Loucy (cell line): ENCODE results near the gene SDR42E2.

Experiments
- H2AFZ ChIP-seq: fragments of 200-600 bp; sonication (generic); 2 replicates; pipeline ENCODE4 v1.6.0; 2016; ENCODE audit warnings: antibody characterized with exemption, mild to moderate bottlenecking, low read length, moderate library complexity
- H3F3A ChIP-seq: fragments of 200-600 bp; 2 replicates; pipeline ENCODE4 v1.6.0; 2016; ENCODE audit warnings: antibody characterized with exemption, low read depth, mild to moderate bottlenecking
- H3K27me3 ChIP-seq: fragments of 200-600 bp; sonication (generic); 2 replicates; pipeline ENCODE4 v1.6.1; 2014; ENCODE audit warnings: low read length, mild to moderate bottlenecking; ENCODE audit not compliant: insufficient read depth, poor library complexity, severe bottlenecking
- H3K36me3 ChIP-seq: fragments of 200-600 bp; sonication (generic); 2 replicates; pipeline ENCODE4 v1.6.1; 2016; ENCODE audit warnings: low read length; ENCODE audit not compliant: insufficient read depth
- H3K4me1 ChIP-seq: fragments of 200-600 bp; sonication (generic); 2 replicates; pipeline ENCODE4 v1.5.1; 2014; ENCODE audit warnings: low read length, mild to moderate bottlenecking; ENCODE audit not compliant: insufficient read depth, poor library complexity, severe bottlenecking
- H3K4me2 ChIP-seq: fragments of 200-600 bp; sonication (generic); 2 replicates; pipeline ENCODE4 v1.6.0; 2014; ENCODE audit warnings: antibody characterized with exemption, low read length, low read depth, mild to moderate bottlenecking; ENCODE audit not compliant: poor library complexity, severe bottlenecking
- H3K4me3 ChIP-seq: fragments of 200-600 bp; sonication (generic); 2 replicates; pipeline ENCODE4 v1.5.1; 2014; ENCODE audit warnings: low read length, mild to moderate bottlenecking, mixed read lengths; ENCODE audit not compliant: poor library complexity, severe bottlenecking
- H3K79me2 ChIP-seq: fragments of 200-600 bp; sonication (generic); 2 replicates; pipeline ENCODE4 v1.6.1; 2014; ENCODE audit warnings: low read length; ENCODE audit not compliant: insufficient read depth
- H3K9ac ChIP-seq: fragments of 200-600 bp; sonication (generic); 2 replicates; pipeline ENCODE4 v1.6.0; 2014; ENCODE audit warnings: mild to moderate bottlenecking, low read depth, low read length, moderate library complexity; ENCODE audit not compliant: poor library complexity, severe bottlenecking
- H3K9me2 ChIP-seq: fragments of 200-600 bp; sonication (generic); replicated peaks from 2 replicates; pipeline ENCODE4 v1.6.1; 2016; ENCODE audit warnings: low read depth, low read length, mixed read lengths
- H3K9me3 ChIP-seq: fragments of 200-600 bp; sonication (generic); 2 replicates; pipeline ENCODE4 v1.6.1; 2014; ENCODE audit warnings: mild to moderate bottlenecking, antibody characterized with exemption, low read length, low read depth; ENCODE audit not compliant: insufficient read depth
- H4K20me1 ChIP-seq: fragments of 200-600 bp; sonication (generic); 2 replicates; pipeline ENCODE4 v1.6.0; 2014; ENCODE audit warnings: antibody characterized with exemption, low read length, mild to moderate bottlenecking; ENCODE audit not compliant: insufficient read depth, poor library complexity, severe bottlenecking
- CTCF ChIP-seq: fragments of 200-600 bp; sonication (generic); conservative IDR thresholded peaks from 2 replicates; pipeline ENCODE4 v1.5.1; 2014; ENCODE audit warnings: mild to moderate bottlenecking, antibody characterized with exemption, low read length
- EZH2phosphoT487 ChIP-seq: fragments of 200-600 bp; IDR thresholded peaks from 2 replicates; pipeline ENCODE4 v1.6.1; 2018; ENCODE audit warnings: antibody characterized with exemption, mild to moderate bottlenecking, moderate library complexity, borderline replicate concordance

Gene SDR42E2

GRCh38 chr16:22206842-22207714, 44.8 kb downstream of the SDR42E2 start:
- no peaks in the 10 kb centered on the region for H3K36me3 ChIP-seq
- peak overlapping the region; percentile 92 for H3K9ac ChIP-seq
- H3K9me3 ChIP-seq = 0 out of 2 replicates have a peak, but pooled peaks cover 3% of the 10 kb centered on the region
- no peak for TF ChIP-seq CTCF
- TF ChIP-seq EZH2phosphoT487 = no peak
- H3K27me3 ChIP-seq = no peaks in the 10 kb centered on the region
- peaks cover 55% of the 10 kb centered on the region for H3K79me2 ChIP-seq
- peak overlapping the region; percentile 98 for H3K4me3 ChIP-seq
- H3K9me2 ChIP-seq = no peaks in the 10 kb centered on the region
- no peaks in the 10 kb centered on the region for H3F3A ChIP-seq
- peaks cover 55% of the 10 kb centered on the region for H3K4me1 ChIP-seq
- peaks cover 25% of the 10 kb centered on the region for H4K20me1 ChIP-seq
- peak overlapping the region; percentile 90 for H2AFZ ChIP-seq
- peak overlapping the region; percentile 79 for H3K4me2 ChIP-seq

- H3K79me2 ChIP-seq = peaks cover 59% of the 10 kb centered on the region
- TF ChIP-seq EZH2phosphoT487 (no peak), CTCF (no peak)
- peak overlapping the region; percentile 98 for H3K4me3 ChIP-seq
- no peaks in the 10 kb centered on the region for H3K36me3 ChIP-seq
- peaks cover 56% of the 10 kb centered on the region for H3K4me1 ChIP-seq
- H3K9me3 ChIP-seq = 0 out of 2 replicates have a peak, but pooled peaks cover 3% of the 10 kb centered on the region
- no peaks in the 10 kb centered on the region for H3K27me3 ChIP-seq
- no peaks in the 10 kb centered on the region for H3K9me2 ChIP-seq
- H3K4me2 ChIP-seq = peak overlapping the region; percentile 79
- peaks cover 25% of the 10 kb centered on the region for H4K20me1 ChIP-seq
- no peaks in the 10 kb centered on the region for H3F3A ChIP-seq
- H3K9ac ChIP-seq = peak overlapping the region; percentile 92
- H2AFZ ChIP-seq = no peak overlapping the region
These were observed 45.5 kb downstream of the SDR42E2 start for GRCh38 chr16:22207715-22208360.

- Histone ChIP-seq H2AFZ (no peak overlapping the region), H3K9me2 (no peaks in the 10 kb centered on the region), H3K79me2 (peaks cover 80% of the 10 kb centered on the region), H3K4me3 (peak overlapping the region; percentile 53), H3K36me3 (no peaks in the 10 kb centered on the region), H3F3A (no peaks in the 10 kb centered on the region), H3K27me3 (no peaks in the 10 kb centered on the region), H3K4me2 (peak overlapping the region; percentile 79), H3K9me3 (no peaks in the 10 kb centered on the region), H4K20me1 (peaks cover 25% of the 10 kb centered on the region), H3K9ac (peak overlapping the region; percentile 51), H3K4me1 (peaks cover 52% of the 10 kb centered on the region)
- TF ChIP-seq EZH2phosphoT487 (no peak), CTCF (no peak)
These were observed 48.0 kb downstream of the SDR42E2 start for GRCh38 chr16:22210285-22210684.
